ENCODE data around the gene FCSK.

Gene FCSK

DNA sequence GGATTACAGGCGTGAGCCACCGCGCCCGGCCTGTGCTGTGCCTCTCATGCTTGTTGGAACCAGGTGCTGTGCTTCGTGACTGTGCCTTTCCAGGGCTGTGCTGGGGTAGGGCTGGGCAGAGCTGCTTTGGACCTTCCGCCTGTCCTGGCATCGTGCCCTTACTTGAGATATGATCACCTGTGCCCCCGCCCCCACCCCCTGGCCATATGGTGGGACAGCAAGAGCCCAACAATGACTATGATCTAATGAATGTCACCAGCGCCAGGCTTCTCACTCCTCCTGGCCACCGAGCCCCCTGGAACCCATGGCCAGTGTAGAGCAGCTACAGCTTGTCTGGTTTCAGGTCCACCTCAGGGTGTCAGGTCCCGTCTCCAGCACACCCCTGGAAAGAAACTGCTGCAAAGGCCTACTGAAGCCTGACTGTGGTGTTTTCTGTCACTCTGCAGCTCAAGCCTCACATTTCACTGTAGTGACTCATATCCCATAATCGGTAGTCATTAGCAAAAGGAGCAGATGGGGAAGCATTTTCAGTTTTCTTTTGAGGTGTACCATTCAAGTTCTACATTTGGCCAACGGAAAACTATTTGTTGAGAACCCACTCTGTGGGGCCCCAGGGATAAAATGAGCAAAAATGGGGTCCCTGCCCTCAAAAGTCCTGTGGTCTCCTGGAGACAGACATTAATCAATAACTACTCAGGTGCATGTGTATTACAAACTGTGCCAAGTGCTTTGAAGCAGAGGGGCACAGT is 22.1 kb downstream of the FCSK start:
- no peak for DNase-seq (ENCODE audit: low read depth in 1 of 2, low spot score in 1 of 2)

DNA sequence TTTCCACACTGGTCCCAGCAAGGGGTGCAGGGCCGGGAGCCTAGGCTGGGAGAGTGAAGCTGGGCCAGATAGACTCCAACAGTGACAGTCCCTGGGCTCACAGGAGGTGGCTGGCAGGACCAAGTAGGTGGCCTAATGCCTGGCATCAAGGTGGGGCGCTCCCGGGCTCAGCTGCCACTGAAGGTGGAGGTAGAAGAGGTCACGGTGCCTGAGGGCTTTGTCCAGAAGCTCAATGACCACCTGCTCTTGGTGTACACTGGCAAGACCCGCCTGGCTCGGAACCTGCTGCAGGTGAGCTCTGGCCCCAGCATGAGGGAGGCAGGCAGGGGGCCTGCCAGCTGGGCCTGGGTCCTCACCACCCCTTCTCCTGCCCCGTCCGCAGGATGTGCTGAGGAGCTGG is 23.8 kb downstream of the FCSK start:
- DNase-seq (ENCODE audit: low read depth in 1 of 2, low spot score in 1 of 2), result no peak

DNA sequence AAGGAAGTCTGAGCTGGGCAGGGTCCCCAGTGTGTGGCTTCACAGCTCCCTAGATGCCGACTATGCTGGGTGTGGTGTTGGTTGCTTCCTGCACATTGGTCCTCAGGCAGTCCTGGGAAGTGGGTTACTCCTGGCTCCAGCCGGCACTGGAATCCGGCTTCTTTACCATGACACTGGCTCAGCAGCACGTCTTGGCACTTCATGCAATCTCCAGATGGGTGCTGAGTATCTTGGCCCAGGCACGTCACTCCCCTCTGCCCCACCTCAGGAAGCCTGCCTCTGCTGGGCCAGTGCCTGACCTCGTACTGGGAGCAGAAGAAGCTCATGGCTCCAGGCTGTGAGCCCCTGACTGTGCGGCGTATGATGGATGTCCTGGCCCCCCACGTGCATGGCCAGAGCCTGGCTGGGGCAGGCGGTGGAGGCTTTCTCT is 24.5 kb downstream of the FCSK start:
- no peak for DNase-seq (ENCODE audit: low read depth in 1 of 2, low spot score in 1 of 2)

DNA sequence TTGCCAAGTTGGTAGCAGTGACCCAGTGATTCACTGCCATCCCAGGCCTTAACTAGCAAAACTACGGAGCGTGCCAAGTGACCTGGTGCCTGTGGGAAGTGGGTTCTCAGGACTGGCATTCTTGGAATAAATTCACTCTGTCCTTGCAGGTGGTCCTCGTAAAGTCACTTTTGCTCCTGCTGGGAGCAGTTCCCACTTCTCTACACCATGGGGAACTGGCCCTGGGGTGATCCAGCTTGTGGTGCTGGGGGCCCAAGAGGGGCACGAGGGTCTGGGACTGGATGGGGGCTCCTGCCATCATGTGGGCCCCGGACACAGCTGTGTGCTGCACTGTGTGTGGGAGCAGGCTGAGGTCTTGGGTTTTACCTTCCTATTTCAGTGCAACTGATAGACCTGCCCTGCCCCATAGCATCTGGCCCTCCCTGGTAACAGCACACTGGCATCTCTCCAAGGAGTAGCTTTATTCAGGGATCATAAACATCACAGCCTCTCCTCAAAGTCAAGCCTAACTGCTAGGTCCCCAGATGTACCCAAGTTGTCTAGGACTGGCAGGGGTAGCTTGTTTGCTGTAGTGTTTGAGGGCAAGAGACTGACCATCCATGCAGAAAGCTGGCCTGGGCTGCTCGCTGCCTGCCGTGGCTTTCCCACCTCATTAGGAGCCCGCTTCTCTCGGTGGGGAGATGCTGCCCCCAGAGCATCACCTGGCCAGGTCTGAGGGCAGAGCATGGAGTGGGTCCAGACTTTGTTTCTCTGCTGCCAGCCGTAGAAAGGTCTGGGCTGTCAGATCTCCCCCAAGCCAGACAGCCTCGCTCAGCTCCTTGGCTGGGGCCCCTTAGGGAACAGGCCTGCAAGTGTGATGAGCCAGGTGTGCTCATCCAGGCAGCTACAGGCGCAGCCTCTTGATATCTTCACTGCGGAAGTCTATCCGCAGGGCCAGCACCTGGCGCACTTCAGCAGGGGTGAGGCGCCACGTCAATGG is 26.0 kb downstream of the FCSK start:
- no peak for DNase-seq (ENCODE audit: low read depth in 1 of 2, low spot score in 1 of 2)

DNA sequence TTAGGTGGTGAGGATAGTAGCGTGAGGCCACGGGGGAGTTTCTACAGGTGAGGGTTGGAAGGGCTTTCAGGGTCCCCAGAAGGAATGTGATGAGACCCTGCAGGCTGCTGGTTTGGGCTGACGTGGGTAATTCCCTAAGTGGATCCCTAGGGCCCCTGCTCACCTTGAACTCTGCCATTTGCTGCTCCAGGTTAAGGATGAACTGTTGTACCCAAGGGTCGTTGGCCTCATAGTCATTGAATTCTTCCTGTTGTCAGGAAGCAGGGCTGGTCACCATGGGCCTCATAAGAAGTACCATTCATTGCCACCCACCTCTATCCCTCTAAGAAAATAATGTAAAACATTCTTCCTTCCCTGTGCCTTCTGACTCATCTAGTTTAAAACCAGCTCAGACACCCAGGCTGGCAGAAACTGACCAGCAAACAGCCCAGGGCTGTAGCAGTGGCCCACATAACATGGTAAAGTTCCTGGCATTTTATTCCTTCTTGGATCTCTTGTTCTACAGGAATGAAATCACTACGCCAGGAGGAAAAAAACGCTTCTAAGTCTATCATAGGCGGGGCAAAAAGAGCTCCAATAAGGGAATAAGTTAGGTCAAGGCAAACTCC is 27.6 kb downstream of the FCSK start:
- DNase-seq (ENCODE audit: low read depth in 1 of 2, low spot score in 1 of 2), result no peak

DNA sequence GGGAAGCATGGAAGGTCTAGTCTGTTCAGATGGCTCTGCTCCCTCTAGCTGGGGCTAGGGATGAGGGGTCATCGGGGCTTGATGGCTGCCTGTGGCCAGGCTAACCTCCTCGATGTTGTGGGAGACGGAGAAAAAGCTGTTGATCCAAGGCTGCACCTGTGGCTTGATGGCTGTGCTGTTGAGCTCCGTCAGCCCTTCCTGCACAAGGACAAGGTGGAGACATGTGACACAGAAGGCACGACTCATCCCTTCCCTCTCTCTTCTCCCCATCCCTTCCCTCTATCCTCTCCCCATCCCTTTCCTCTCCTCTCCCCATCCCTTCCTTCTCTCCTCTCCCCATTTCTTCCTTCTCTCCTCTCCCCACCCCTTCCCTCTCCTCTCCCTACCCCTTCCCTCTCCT is 28.2 kb downstream of the FCSK start:
- DNase-seq (ENCODE audit: low read depth in 1 of 2, low spot score in 1 of 2), result no peak

DNA sequence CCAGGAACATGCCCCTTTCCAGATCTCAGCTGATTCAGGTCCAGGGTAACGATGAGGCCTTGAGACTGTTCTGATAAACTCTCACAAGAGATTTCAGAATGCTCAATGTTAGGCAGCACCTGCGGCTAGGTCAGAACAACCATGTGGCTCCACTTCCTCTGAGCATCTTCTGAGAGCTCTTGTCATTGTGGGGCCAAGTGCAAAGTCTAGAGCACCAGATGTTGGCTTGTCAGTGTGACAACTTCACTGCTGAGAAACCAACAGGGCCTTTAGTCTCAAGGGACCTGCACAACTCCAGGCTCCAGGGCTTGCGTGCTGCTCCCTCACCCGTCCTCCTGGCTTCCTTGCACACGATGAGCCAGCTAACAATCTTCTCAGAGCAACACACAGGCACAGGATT is 29.0 kb downstream of the FCSK start:
- no peak for DNase-seq (ENCODE audit: low read depth in 1 of 2, low spot score in 1 of 2)

DNA sequence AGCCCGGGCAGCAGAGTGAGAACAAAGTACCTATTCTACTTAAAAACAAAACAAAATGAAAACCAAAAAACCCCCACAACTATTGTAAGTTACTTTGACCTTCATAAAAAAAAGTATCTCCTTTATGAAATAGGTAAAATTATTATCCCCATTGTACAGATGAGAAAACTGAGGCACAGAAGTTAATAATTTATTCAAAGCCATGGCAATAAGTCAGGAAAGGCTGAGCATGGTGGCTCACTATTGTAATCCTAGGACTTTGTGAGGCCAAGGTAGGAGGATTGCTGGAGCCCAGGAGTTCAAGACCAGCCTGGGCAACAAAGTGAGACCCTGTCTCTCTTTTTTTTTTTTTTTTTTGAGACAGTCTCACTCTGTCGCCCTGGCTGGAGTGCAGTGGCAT is 30.5 kb downstream of the FCSK start:
- no peak for DNase-seq (ENCODE audit: low read depth in 1 of 2, low spot score in 1 of 2)

DNA sequence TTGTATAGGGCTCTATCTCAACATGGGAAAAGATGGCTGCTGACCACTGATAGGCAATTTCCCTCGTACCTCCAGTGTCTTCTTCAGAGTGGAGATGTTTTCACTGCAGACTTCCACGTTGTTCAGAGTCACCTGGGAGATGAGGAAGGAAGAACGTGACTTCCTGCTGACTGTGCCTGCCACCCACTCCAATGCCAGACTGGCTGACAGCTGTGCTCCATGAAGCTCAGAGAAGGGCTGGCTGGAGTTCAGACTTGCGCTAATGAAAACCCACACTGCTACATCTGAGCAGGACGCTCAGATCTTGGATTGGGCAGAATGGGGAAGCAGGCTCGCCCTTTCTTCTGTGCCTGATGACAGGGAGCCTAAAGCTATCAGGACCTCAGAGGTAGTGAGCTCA is 35.9 kb downstream of the FCSK start:
- no peak for DNase-seq (ENCODE audit: low read depth in 1 of 2, low spot score in 1 of 2)

DNA sequence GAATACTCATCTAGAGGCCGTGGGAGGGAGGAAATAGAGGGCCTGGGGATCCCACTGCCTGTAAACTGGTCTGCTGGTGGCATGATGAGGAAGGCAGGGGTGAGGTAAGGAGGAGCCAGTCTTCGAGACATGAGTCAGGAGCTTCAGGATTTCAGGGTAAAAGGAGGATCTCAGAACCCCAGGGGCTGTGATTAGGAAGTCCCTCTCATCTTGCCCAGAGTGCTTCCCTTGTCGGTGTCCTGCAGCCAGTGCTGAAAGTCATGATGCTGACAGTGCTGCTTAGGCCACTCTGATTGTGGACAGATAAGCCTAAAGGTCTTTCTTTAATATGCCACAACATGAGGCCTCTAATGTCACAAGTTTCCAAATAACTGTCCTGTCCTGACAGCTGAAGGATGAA is 39.4 kb downstream of the FCSK start:
- DNase-seq (ENCODE audit: low read depth in 1 of 2, low spot score in 1 of 2), result no peak

DNA sequence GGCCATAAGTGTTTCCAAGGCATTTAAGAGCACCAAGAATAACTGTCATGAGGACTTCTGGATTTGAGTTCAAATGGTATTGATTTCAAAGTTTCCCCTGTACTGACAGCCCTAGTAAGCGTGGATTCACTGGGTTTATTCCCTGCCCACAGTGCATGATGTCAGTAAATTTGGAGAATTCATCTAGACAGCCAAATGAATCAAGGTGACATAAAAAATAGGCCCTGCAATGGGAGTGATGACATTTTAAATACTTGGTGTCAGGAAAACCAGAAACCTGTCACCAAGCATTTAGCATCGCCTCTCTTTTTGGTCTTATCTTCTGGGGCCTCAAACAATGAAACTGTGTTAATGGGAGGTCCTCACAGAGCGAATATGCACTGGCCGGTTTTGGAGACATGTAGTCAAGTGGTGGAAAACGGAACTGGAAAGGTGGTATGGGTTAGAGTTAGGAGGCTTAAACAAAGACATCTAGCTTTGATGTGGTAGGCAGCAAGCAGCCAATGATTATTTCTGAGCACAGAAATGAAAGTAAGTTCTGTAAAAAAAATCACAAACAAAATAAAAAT is 39.9 kb downstream of the FCSK start:
- DNase-seq (ENCODE audit: low read depth in 1 of 2, low spot score in 1 of 2), result no peak

DNA sequence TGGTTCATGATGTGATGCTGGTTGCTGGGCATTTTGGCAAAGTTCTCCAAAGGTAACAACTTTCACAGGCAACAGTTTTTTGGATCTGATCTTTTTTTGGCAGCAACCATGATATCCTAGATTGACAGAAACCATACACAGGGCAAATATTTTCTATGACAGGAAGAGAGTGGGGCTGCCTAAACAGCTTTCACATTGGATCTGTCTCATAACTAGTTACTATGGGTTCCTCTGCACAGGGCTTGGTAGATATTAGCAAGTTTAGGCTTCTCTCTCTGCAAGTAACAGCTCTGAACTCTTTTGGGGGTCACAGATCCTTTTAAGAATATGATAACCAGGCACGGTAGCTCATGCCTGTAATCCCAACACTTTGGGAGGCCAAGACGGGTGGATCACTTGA is 40.4 kb downstream of the FCSK start:
- DNase-seq (ENCODE audit: low read depth in 1 of 2, low spot score in 1 of 2), result no peak

DNA sequence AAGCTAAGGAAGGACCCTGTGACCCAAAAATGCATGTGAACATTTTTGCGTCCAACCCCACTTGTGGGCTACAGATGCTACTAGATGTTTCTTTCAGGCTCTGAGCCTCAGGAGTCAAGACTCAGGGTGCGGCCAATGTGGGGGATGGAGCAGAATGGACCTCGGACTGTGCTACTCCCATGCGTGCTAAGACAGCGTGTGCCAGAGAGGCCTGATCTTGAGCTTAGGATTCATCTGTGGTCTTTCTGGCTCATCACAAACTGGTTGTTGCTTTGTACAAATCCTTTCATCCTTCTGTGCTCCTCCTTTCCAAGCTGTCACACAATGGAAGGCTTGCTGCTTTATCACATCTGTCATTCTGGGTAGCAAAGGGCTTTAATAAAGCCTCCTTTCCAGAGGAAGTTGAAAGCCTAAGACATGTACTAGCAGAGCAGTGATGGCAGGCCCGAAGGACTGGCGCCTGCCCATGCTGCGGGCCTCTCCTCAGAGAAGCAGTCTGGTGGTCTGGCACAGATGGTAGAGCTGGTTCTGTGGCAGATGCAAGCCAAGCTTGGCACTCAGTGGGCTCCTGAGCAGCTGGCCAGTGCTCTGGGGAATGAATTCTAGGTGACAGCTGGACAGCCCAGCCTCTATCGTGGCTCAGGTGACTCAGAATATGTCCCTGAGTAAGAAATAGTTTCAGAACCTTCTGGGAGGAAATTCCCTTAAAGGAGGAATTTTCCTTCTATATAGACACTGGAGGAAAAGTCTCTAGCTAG is 41.2 kb downstream of the FCSK start:
- DNase-seq (ENCODE audit: low read depth in 1 of 2, low spot score in 1 of 2), result no peak

DNA sequence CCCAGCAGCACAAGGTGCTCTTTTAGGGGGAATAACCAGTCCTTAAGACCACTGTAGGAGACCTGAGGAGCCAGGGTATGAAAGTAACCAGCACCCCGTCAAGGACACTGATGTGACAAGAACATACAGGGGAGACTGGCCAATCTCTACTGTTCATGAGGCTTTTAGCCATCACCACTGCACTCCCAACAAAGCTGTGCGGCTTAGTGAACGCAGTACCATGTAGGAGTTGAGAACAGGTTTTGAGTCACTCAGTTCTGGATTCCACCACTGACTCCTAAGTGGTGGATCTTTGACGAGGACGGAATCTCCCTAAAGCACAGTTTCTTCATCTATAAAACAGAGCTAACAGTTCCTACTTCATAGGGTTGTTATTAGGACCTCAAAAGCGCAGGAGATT is 42.1 kb downstream of the FCSK start:
- no peak for DNase-seq (ENCODE audit: low read depth in 1 of 2, low spot score in 1 of 2)

DNA sequence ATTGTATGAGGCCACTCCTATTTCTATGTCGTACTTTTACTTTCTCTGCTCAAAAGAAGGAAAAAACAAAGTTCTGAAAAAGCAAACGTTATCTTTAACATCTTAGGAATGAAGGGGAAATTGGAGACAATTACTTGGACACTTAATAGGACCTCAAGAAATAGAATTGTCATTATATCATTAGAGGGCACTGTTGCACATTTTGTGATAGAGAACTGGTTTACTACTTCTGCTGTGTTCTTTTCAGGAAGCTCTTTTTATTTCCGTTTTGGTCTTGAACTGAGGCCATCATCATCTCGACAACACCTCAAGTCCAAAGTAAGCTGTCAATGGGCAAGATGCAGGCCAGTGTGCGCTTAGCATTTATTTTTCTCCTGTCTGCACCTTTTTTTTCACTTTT is 54.4 kb downstream of the FCSK start:
- no peak for DNase-seq (ENCODE audit: low read depth in 1 of 2, low spot score in 1 of 2)

DNA sequence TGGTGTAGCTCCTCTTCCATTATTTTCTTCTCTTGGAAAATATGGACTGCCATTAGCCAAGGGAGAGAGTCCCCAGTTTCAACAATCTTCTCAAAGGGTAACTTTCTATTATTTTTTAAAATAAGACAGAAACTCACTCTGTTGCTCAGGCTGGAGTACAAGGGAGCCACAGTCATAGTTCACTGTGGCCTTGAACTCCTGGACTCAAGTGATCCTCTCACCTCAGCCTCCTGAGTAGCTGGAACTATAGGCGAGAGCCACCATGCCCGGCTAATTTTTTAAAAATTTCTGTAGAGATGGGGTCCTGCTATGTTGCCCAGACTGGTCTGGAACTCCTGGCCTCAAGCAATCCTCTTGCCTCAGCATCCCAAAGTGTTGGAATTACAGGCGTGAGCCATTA is 55.8 kb downstream of the FCSK start:
- DNase-seq (ENCODE audit: low read depth in 1 of 2, low spot score in 1 of 2), result no peak

DNA sequence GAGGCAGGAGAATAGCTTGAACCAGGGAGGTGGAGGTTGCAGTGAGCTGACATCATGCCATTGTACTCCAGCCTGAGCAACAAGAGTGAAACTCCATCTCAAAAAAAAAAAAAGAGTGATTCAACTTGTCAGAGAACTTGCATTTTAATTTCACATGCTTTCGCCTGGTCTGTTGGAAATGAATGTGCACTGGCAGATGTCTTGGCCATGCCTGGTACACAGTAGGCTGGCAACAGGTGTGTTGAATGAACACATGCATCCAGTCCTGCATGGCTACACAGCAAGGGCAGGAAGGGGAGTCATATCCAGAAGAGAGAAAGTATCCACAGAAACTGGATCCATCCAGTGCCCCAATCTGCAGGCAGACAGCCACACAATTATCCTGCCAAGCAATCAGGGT is 57.4 kb downstream of the FCSK start:
- no peak for DNase-seq (ENCODE audit: low read depth in 1 of 2, low spot score in 1 of 2)

DNA sequence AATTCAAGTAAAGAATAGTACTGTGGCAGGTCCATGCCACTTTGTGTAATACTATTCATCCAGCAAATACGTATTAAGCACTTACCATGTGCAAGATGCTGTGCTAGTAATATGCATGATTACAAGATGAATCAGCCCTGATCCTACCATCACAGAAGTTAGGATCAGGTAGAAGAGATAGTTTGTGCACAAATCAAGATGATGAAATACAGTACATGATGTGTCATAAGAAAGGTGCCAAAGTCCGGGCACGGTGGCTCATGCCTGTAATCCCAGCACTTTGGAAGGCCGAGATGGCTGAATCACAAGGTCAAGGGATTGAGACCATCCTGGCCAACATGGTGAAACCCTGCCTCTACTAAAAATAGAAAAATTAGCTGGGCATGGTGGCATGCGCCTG is 58.1 kb downstream of the FCSK start:
- no peak for DNase-seq (ENCODE audit: low read depth in 1 of 2, low spot score in 1 of 2)

DNA sequence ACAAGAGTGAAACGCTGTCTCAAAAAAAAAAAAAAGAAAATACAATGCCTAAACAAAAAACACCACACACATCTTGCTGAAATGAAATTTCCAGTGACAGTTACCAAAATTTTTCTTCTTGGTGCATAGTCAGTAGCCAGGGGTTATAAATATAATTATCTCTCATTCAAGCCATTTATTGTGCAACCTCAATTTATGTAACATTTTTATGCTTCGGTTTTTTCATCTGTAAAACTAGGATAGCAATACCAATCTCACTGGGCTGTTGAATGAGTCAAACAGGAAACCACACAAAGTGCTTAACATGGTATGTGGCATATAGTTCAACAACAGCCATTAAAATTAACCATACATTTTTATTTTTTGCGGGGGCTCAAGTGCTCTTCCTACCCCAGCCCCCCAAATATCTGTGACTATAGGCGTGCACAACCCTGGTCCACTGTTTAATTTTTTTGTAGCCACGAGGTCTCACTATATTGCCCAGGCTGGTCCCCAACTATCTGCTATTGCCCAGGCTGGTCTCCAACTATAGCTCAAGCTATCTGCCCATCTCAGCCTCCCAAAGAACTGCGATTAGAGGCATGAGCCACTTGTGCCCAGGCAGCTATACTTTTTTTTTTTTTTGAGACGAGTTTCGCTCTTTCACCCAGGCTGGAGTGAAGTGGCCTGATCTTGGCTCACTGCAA is 66.4 kb downstream of the FCSK start:
- no peak for DNase-seq (ENCODE audit: low read depth in 1 of 2, low spot score in 1 of 2)
